Nephron (organoid): ENCODE data around the gene AMBRA1.
A peak's percentile ranks its signal among the peaks of the same experiment; 100 is the strongest.

Experiments
- H3K27ac Mint-ChIP-seq, 3 experiments: 2 replicates each; pipeline ENCODE4 v1.8.0; 2020; ENCODE audit warnings: mixed read lengths in 3 of 3, mild to moderate bottlenecking in 2 of 3, moderate library complexity in 1 of 3
- H3K27me3 Mint-ChIP-seq: 2 replicates; pipeline ENCODE4 v1.8.0; 2021; ENCODE audit warnings: low read depth, mild to moderate bottlenecking, moderate library complexity, mixed read lengths
- H3K36me3 Mint-ChIP-seq: 2 replicates; pipeline ENCODE4 v1.8.0; 2020; ENCODE audit warnings: low read depth, mixed read lengths
- H3K4me1 Mint-ChIP-seq: 2 replicates; pipeline ENCODE4 v1.8.0; 2020; ENCODE audit warnings: mixed read lengths
- H3K4me3 Mint-ChIP-seq, 3 experiments: 2 replicates each; pipeline ENCODE4 v1.8.0; 2020; ENCODE audit warnings: mild to moderate bottlenecking in 3 of 3, mixed read lengths in 3 of 3, moderate library complexity in 2 of 3
- H3K9me3 Mint-ChIP-seq: 2 replicates; pipeline ENCODE4 v1.8.0; 2020; ENCODE audit warnings: mixed read lengths
- TF ChIP-seq, protein P1 (sequence below), 3 experiments: fragments of 200-600 bp; sonication (generic); IDR thresholded peaks; one replicate each; pipeline ENCODE4 v1.5.0; 2021; ENCODE audit warnings: antibody characterized with exemption in 3 of 3; ENCODE audit not compliant: unreplicated experiment in 3 of 3

Gene AMBRA1

DNA sequence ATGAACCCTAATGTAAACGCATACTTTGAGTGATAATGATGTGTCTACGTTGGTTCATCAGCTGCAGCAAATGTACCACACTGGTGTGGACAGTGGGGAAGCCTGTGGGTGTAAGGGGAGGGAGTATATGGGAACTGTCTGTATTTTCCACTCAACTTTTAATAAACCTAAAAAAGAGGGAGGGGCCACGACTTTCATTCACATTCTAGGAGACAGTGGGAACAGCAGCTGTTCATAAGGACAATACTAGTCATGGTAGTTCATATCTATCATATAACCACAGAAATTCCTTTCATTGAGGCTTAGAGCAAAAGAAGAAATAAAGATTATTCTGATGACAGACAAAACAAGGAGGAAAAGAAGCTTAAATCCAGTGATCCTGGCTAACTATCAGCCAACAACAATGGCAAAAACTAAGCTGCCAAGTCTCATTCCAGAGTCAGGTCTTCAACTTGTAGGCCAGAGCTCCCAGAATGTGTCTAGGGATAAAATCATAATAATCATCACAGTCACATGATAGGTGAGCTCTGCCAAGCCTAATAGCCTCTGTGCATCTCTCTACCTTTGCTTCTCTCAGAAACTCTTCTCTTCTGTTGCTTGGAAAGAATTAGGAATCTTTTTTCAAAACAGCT lies 142.9 kb downstream of the AMBRA1 start:
- TF ChIP-seq, protein P1, sequence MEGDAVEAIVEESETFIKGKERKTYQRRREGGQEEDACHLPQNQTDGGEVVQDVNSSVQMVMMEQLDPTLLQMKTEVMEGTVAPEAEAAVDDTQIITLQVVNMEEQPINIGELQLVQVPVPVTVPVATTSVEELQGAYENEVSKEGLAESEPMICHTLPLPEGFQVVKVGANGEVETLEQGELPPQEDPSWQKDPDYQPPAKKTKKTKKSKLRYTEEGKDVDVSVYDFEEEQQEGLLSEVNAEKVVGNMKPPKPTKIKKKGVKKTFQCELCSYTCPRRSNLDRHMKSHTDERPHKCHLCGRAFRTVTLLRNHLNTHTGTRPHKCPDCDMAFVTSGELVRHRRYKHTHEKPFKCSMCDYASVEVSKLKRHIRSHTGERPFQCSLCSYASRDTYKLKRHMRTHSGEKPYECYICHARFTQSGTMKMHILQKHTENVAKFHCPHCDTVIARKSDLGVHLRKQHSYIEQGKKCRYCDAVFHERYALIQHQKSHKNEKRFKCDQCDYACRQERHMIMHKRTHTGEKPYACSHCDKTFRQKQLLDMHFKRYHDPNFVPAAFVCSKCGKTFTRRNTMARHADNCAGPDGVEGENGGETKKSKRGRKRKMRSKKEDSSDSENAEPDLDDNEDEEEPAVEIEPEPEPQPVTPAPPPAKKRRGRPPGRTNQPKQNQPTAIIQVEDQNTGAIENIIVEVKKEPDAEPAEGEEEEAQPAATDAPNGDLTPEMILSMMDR (IDR thresholded peaks at IDR 0.05; ENCODE audit: unreplicated experiment in 3 of 3): no peak

DNA sequence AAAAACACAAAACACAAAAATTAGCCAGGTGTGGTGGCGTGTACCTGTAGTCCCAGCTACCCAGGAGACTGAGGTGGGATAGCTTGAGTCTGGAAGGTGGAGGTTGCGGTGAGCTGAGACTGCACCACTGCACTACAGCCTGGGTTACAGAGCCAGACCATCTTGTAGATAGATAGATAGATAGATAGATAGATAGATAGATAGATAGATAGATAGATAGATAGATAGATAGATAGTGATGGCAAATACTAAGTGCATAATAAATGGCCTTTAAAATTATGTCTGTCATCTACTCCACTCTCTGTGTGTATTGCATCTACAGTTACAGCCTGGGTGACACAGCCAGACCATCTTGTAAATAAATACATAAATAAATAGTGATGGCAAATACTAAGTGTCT lies 146.3 kb downstream of the AMBRA1 start:
- Mint-ChIP-seq H3K27ac (no peak overlapping the region), H3K4me3 (no peak overlapping the region), H3K9me3 (no peaks in the 10 kb centered on the region), H3K4me1 (peaks cover 38% of the 10 kb centered on the region), H3K27me3 (no peaks in the 10 kb centered on the region), H3K36me3 (peaks cover 14% of the 10 kb centered on the region)
- TF ChIP-seq, protein P1 (IDR thresholded peaks at IDR 0.05; ENCODE audit: unreplicated experiment in 3 of 3): no peak

More for the DNA sequence above, 142.9 kb downstream of the AMBRA1 start:
- H3K27ac Mint-ChIP-seq: peak overlapping the region in 2 of 3 experiments; percentile 31 to 55
- no peak overlapping the region for H3K4me3 Mint-ChIP-seq
- no peaks in the 10 kb centered on the region for H3K9me3 Mint-ChIP-seq
- H3K4me1 Mint-ChIP-seq: peaks cover 21% of the 10 kb centered on the region
- H3K27me3 Mint-ChIP-seq: peaks cover 3% of the 10 kb centered on the region
- H3K36me3 Mint-ChIP-seq: peaks cover 10% of the 10 kb centered on the region

DNA sequence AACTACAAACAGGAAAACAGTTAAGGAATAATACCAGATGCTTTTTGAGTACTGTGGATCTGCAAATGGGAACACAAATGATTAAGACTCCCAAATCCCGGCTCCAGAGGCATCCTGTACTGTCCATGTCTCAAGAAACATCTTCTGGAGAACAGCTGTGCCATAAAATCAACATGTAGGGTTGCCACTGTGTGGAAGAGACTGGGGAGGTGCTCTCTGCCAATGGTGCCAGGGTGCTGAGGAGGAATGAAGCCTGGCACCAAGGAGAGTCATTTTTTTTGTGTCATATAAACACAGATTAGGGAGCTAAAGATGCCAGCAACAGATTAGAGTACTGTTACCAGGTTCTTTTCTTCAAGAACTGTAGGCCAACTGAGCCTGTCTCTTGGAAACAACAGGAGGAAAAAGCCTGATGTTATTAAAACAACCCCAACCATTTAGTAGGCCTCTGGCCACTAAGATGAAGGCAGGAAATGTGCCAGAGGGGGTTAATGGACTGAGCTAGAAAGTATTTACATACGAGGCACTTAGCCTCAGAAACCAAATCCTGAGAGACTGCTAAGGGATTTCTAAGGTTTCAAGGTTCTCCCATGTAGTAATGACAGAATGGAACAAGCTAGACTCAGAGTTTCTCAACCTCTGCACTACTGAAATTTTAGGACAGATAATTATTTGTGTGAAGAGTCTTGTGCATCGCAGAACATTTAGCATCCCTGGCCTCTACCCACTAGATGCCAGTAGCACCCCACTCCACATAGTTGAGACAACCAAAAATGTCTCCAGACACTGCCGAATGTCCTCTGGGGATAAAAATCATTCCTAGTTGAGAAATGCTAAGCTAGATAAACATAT lies 147.7 kb downstream of the AMBRA1 start:
- H3K4me3 Mint-ChIP-seq: no peak overlapping the region
- peaks cover 24% of the 10 kb centered on the region for H3K36me3 Mint-ChIP-seq
- H3K27ac Mint-ChIP-seq: peak overlapping the region in 1 of 3 experiments; percentile 51
- no peaks in the 10 kb centered on the region for H3K27me3 Mint-ChIP-seq
- TF ChIP-seq, protein P1 (IDR thresholded peaks at IDR 0.05; ENCODE audit: unreplicated experiment in 3 of 3): no peak
- peaks cover 29% of the 10 kb centered on the region for H3K4me1 Mint-ChIP-seq
- no peaks in the 10 kb centered on the region for H3K9me3 Mint-ChIP-seq

DNA sequence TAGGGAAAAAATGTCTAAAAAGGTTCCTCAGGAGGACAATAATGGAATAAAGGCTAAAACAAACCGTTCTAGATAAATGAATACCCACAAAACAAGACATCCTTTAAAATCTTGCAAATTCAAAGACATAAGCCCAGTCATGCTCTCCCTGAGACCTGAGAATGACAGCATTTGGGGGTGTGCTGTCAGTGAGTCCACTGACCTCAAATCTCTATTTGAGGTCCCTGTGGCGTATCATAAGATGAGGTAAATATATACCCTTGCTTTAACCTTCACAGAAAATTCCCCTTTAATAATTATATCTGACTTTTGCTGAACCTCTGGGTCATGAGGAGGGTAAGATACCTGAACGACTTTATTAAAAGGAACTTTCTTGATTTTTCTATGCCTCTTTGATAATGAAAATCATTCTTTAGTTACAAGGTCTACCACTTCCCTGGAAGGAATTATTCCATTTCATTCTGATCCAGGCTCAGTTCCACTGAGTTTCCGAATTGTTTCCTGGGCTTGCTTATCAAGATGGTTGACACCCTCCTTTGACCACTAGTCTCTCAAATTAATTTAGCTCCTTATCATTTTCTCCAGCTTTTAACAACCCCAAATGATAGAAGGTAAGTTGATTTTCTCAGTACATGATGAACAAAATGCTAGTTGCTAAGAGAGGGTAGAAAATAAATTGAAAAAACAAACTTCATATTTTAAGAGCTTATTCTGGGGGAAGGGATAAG lies 148.5 kb downstream of the AMBRA1 start:
- Mint-ChIP-seq H3K27ac (peak overlapping the region in 1 of 3 experiments; percentile 51), H3K9me3 (no peaks in the 10 kb centered on the region), H3K4me1 (peaks cover 23% of the 10 kb centered on the region), H3K27me3 (no peaks in the 10 kb centered on the region), H3K36me3 (peaks cover 29% of the 10 kb centered on the region), H3K4me3 (no peak overlapping the region)
- TF ChIP-seq, protein P1 (IDR thresholded peaks at IDR 0.05; ENCODE audit: unreplicated experiment in 3 of 3): no peak

DNA sequence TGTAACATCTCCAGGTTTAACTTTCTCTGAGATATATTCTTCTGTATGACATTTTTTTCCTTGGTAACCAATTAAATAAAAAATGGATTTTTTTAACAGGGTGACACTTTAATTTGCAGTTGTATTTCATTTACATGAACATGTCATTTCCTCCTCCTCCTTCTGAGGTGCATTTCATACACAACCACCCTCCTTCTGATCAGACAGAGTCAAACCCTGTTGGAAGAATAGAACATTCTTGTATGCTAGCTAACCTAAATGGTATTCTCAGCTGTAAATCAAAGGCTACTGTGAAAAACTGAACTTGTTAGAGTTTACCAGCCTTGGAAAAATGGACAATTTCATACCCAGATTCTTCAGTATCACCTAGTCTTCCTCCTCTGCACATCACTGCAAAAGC lies 149.5 kb downstream of the AMBRA1 start:
- peaks cover 30% of the 10 kb centered on the region for H3K36me3 Mint-ChIP-seq
- no peak overlapping the region for H3K4me3 Mint-ChIP-seq
- H3K27ac Mint-ChIP-seq: peak overlapping the region in 1 of 3 experiments; percentile 39
- peaks cover 23% of the 10 kb centered on the region for H3K4me1 Mint-ChIP-seq
- H3K9me3 Mint-ChIP-seq: no peaks in the 10 kb centered on the region
- no peaks in the 10 kb centered on the region for H3K27me3 Mint-ChIP-seq
- TF ChIP-seq, protein P1 (IDR thresholded peaks at IDR 0.05; ENCODE audit: unreplicated experiment in 3 of 3): no peak
